ENCODE measurements around the gene GOLGA8H.
"Not testable (repeated sequence)": the region's sequence is repeated elsewhere in the genome, so short reads cannot be mapped to it uniquely, and the experiment has no call there.

DNA sequence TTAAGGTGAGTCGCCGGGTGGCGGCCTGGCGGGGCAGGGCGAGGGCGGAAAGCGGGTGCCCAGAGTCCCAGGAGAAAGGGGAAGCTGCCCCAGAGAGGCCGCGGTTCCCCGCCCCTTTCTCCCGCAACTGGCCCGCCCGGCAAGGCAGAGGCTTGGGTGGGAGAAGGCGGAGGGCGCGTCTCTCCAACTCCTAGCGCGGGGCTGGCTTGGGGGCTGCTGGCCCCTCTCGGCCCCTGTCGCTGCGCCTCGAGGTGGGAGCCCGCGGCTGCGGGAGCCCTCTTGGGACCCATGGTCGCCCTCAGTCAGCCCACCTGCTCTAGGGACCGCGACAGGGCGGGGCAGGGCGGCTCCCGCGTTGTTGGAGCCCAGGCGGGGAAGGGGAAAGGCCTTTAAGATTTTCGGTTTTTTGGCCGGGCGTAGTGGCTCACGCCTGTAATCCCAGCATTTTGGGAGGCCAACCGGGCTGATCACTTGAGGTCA lies 30.8 kb upstream of the GOLGA8H start:
- TF ChIP-seq, protein P1, sequence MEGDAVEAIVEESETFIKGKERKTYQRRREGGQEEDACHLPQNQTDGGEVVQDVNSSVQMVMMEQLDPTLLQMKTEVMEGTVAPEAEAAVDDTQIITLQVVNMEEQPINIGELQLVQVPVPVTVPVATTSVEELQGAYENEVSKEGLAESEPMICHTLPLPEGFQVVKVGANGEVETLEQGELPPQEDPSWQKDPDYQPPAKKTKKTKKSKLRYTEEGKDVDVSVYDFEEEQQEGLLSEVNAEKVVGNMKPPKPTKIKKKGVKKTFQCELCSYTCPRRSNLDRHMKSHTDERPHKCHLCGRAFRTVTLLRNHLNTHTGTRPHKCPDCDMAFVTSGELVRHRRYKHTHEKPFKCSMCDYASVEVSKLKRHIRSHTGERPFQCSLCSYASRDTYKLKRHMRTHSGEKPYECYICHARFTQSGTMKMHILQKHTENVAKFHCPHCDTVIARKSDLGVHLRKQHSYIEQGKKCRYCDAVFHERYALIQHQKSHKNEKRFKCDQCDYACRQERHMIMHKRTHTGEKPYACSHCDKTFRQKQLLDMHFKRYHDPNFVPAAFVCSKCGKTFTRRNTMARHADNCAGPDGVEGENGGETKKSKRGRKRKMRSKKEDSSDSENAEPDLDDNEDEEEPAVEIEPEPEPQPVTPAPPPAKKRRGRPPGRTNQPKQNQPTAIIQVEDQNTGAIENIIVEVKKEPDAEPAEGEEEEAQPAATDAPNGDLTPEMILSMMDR (IDR thresholded peaks at IDR 0.05): not testable (repeated sequence)
- TF ChIP-seq POLR2A (IDR thresholded peaks at IDR 0.05): not testable (repeated sequence)

Data from testis (tissue), 2 donors.